HK-2 (cell line): Measurements from ENCODE around the gene NIP7.
"Not testable (repeated sequence)": the region's sequence is repeated elsewhere in the genome, so short reads cannot be mapped to it uniquely, and the experiment has no call there.

Source experiments
- DNase-seq: peaks from one replicate; pipeline ENCODE4 v3.0.0-alpha.2; 2018; ENCODE audit not compliant: unreplicated experiment

The NIP7 gene

GRCh38 chr16:69345923-69346322, 6.4 kb downstream of the NIP7 start:
- no peak for DNase-seq

- no peak for DNase-seq
Measured at GRCh38 chr16:69346683-69347082, 7.1 kb downstream of the NIP7 start.

GRCh38 chr16:69348222-69348621, 8.7 kb downstream of the NIP7 start:
- DNase-seq = no peak

GRCh38 chr16:69349536-69349935, 10.0 kb downstream of the NIP7 start:
- DNase-seq = no peak

GRCh38 chr16:69350536-69351133, 11.1 kb downstream of the NIP7 start:
- DNase-seq = no peak

GRCh38 chr16:69351309-69352027, 11.9 kb downstream of the NIP7 start, which contains the start of gene TMED6:
Gene TMED6 (minus strand): TSS chr16:69351786. CDS start chr16:69351753, 33 bp downstream.
- peak; percentile 24 for DNase-seq

- DNase-seq = not testable (repeated sequence)
Measured at GRCh38 chr16:69360070-69360469, 20.5 kb downstream of the NIP7 start.

- no peak for DNase-seq
Measured at GRCh38 chr16:69363281-69363717, 23.7 kb downstream of the NIP7 start.

GRCh38 chr16:69364088-69364487, 24.5 kb downstream of the NIP7 start:
- DNase-seq = no peak

GRCh38 chr16:69365901-69366300, 26.3 kb downstream of the NIP7 start:
- no peak for DNase-seq

GRCh38 chr16:69366431-69366830, 26.9 kb downstream of the NIP7 start:
- DNase-seq = no peak

GRCh38 chr16:69367980-69368379, 28.4 kb downstream of the NIP7 start:
- DNase-seq = no peak

- DNase-seq = no peak
Measured at GRCh38 chr16:69368866-69369265, 29.3 kb downstream of the NIP7 start.

GRCh38 chr16:69371564-69371963, 32.0 kb downstream of the NIP7 start:
- no peak for DNase-seq

- no peak for DNase-seq
Measured at GRCh38 chr16:69373019-69373418, 33.4 kb downstream of the NIP7 start.

- DNase-seq = no peak
Measured at GRCh38 chr16:69376393-69377059, 37.0 kb downstream of the NIP7 start.

GRCh38 chr16:69378036-69378435, 38.5 kb downstream of the NIP7 start:
- no peak for DNase-seq

GRCh38 chr16:69378760-69379159, 39.2 kb downstream of the NIP7 start:
- DNase-seq = no peak

- DNase-seq = no peak
Measured at GRCh38 chr16:69381231-69381630, 41.7 kb downstream of the NIP7 start.

GRCh38 chr16:69382421-69382820, 42.8 kb downstream of the NIP7 start:
- DNase-seq = no peak

GRCh38 chr16:69384974-69385373, 45.4 kb downstream of the NIP7 start:
- DNase-seq = no peak

- no peak for DNase-seq
Measured at GRCh38 chr16:69386596-69386995, 47.0 kb downstream of the NIP7 start.
